Measurements from ENCODE around the gene SYNPO2L. TPM values are rescaled to one million over a fixed set of nuclear protein-coding genes. Genes with fewer than 3 reads are reported as not detected.
"Not testable (repeated sequence)": the region's sequence is repeated elsewhere in the genome, so short reads cannot be mapped to it uniquely, and the experiment has no call there.

SYNPO2L gene, protein sequence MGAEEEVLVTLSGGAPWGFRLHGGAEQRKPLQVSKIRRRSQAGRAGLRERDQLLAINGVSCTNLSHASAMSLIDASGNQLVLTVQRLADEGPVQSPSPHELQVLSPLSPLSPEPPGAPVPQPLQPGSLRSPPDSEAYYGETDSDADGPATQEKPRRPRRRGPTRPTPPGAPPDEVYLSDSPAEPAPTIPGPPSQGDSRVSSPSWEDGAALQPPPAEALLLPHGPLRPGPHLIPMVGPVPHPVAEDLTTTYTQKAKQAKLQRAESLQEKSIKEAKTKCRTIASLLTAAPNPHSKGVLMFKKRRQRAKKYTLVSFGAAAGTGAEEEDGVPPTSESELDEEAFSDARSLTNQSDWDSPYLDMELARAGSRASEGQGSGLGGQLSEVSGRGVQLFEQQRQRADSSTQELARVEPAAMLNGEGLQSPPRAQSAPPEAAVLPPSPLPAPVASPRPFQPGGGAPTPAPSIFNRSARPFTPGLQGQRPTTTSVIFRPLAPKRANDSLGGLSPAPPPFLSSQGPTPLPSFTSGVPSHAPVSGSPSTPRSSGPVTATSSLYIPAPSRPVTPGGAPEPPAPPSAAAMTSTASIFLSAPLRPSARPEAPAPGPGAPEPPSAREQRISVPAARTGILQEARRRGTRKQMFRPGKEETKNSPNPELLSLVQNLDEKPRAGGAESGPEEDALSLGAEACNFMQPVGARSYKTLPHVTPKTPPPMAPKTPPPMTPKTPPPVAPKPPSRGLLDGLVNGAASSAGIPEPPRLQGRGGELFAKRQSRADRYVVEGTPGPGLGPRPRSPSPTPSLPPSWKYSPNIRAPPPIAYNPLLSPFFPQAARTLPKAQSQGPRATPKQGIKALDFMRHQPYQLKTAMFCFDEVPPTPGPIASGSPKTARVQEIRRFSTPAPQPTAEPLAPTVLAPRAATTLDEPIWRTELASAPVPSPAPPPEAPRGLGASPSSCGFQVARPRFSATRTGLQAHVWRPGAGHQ
- polyA plus RNA-seq (ENCODE audit: insufficient read length), result 260 TPM

DNA sequence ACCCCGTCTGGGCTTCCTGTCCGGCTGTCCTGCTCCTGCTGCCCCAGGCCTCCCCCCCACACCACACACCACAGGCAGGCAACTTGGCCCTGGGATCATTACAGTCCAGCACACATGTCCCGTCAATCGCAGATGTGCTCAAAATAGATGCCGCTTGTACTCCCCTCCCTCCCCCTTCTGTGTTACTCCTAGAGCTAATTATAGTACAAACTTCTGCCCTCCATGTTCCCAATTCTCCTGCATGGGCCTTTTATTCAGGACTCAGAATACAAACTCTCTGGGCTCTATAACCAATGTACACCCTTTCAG, at the start of gene SYNPO2L:
Gene SYNPO2L (minus strand): TSS at position 40 of the 309 bp plus-strand sequence. CDS start 107 bp downstream, outside the sequence.
- no peak for DNase-seq (ENCODE audit: low read depth)

DNA sequence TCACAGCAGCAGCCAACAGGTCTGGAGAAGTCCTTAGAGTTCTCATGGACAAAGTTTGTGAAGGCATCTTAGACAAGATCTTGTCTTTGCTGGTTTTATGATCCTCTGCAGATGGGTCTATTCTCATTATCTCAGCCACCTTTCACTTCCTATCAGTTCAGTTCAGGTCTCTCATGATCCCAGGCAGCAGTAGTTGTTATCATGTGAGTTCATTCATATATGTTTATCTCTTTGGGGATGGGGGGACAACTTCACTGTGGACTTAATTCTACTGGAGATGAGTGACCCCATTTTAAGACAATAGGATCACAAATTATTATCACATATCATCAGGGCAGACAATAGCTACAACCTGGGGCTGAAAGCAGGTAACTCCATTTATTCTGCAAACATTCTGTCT, 48.1 kb upstream of the SYNPO2L start:
- not testable (repeated sequence) for DNase-seq (ENCODE audit: low read depth)

DNA sequence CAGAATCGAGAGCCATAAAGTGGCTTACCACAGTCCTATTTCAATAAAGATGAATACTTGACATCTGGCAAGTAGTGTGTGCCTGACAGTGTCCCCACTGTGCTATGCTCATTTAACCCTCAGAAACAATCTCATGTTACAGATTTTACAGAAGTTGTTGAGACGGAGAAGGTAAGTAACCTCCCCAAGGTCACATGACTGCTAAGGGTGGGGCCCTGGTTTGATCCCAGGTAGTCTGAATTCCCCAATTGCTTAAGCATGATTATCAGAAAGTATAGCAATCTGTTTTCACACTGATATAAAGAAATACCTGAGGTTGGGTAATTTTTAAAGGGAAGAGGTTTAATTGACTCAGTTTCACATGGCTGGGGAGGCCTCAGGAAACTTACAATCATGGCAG, 43.0 kb upstream of the SYNPO2L start:
- DNase-seq (ENCODE audit: low read depth), result not testable (repeated sequence)

DNA sequence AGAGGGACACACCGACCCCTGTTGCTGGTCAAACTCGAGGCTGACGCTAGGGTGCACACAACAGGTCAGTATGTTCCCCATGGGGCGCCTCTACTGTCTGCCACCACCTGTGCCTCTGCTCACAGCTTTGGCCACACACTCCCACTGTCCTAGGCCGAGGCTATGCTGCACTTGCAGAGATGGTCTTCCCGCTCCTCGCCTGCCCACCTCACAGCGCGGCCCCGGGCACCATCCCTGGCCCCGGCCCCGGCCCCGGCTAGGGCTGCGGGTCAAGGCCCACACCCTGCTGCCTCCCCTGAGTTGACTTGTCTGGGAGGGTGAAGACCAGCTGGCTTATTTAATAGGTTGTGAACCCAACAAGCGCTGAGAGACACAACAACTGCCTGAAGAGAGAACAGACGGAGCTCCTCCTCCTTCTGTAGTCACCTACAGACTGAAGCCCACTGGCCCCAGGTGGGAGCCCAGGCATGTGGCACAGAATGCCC, 41.9 kb upstream of the SYNPO2L start, which contains the start of gene AGAP5:
Gene AGAP5 (minus strand): TSS at position 435 of the 485 bp plus-strand sequence. CDS start 354 bp downstream, at position 81.
- DNase-seq (ENCODE audit: low read depth), result not testable (repeated sequence)

DNA sequence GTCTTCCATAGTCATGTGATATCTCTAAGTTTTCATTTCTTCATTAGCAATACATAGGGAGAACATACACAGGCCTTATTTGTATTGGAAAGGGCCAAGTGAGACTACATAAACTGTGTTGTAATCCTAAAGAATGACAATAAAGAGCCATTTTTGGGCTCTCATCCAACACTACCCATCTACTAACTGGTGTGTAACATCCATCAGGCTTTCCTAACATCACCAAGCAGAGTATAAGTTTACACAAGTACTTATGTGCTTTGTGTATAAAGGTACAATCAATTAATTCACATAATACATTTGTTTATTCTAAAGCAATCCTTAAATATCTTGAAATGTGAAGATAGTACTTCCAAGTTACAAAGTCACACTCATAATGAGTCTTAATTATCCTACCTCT, 39.5 kb upstream of the SYNPO2L start:
- DNase-seq (ENCODE audit: low read depth), result not testable (repeated sequence)

DNA sequence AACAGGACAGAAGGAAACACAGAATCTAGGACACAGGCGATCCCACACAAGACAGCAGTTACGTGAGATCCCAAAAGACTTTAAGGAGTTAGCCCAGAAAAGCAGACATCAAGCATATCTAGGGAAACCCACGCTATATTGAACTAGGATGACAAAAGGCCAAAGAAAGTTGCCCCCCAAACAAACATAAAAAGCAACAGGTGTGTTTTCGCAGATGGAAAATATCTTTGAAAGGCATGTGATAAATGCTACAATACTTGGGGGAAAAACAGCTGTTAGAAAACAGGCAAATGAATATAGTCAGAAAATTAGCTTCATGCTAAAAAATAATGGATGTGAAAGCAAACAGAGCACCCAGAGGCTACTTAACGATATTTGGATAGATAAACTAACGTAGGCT, 34.9 kb upstream of the SYNPO2L start:
- not testable (repeated sequence) for DNase-seq (ENCODE audit: low read depth)

DNA sequence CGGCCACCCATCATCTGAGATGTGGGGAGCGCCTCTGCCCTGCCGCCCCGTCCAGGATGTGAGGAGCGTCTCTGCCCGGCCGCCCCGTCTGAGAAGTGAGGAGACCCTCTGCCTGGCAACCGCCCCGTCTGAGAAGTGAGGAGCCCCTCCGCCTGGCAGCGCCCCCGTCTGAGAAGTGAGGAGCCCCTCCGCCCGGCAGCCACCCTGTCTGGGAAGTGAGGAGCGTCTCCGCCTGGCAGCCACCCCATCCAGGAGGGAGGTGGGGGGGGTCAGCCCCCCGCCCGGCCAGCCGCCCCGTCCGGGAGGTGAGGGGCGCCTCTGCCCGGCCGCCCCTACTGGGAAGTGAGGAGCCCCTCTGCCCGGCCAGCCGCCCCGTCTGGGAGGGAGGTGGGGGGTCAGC, 33.8 kb upstream of the SYNPO2L start:
- not testable (repeated sequence) for DNase-seq (ENCODE audit: low read depth)

DNA sequence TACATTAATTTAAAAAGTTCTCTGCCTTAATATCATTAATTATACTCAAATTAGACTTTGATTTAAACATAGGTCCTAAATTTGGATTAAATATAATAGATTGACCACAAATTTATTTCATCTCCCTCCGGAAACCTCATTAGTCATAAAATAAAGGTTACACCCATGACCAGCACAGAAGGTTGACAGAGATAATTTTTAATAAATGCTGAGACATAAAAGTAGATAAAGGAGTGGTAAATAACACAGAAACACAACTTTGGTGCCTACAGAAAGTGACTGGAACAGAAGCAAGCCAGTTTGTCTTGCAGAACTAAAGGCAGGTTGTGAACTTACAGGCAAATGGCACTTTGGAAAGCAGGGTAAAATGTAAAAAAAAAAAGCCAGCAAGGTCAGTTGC, 31.8 kb upstream of the SYNPO2L start:
- not testable (repeated sequence) for DNase-seq (ENCODE audit: low read depth)

DNA sequence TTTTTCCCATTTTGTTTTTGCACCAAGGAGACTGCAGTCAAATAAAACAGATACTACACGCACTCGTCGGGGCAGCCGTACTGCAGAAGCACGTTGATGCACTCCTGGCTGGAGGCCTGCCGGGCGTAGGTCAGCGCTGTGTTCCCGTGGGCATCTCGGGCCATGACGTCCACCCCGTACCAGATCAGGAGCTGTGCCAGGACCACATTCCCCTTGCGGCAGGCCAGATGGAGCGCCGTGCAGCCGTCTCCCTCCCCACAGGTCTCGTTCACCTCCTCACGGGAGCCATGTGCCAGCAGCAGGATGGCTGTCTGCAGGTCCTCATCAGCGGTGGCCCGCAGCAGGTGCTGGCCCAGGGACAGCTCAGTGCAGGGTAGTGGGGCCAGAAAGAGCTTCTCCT, 18.7 kb upstream of the SYNPO2L start:
- DNase-seq (ENCODE audit: low read depth), result not testable (repeated sequence)

DNA sequence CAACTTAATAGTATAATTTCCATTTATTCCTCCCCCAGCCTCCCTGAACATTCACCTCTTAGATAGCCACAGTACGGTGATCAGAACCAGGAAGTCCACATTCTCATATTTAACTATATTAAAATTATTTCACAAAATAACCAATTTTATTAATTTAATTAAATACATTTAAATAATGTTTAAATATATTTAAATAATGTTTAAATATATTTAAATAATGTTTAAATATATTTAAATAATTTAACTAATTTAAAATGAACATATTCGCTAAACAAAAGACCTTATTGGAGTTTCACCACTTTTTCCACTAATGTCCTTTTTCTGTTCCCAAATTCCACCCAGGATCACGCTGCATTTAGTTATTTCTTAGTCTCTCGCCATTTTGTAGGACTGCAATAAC, 12.5 kb upstream of the SYNPO2L start:
- DNase-seq (ENCODE audit: low read depth), result not testable (repeated sequence)

DNA sequence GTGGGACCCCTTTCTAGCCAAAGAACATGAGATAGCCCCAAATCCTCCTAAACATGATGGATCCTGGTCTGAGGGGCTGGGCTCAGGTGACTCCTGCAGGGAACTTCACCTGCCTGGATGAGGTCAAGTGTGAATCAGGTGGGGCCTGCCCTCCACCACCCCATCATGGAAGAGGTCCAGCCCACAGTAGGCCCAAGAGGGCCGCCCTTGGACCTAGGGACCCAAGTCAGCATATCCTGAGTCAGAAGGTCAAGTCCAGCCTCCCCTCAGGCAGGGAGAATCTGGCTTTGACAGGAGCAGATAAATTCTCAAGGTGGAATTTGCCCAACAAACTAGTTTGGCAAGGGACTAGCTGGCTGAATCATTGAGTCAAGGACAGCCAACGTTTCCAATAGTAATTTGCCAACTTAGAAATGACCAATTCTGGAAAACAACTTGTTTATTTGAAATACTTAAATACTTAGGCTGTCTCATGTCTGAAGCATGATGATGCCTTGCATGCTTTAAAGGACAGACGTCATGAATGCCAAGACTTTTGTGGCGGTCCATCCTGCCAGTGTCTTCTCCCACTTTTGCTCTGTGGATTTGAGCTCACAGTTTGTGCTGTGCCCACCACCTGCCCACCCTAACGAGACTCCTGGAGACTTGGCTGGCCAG, 10.5 kb upstream of the SYNPO2L start:
- not testable (repeated sequence) for DNase-seq (ENCODE audit: low read depth)

DNA sequence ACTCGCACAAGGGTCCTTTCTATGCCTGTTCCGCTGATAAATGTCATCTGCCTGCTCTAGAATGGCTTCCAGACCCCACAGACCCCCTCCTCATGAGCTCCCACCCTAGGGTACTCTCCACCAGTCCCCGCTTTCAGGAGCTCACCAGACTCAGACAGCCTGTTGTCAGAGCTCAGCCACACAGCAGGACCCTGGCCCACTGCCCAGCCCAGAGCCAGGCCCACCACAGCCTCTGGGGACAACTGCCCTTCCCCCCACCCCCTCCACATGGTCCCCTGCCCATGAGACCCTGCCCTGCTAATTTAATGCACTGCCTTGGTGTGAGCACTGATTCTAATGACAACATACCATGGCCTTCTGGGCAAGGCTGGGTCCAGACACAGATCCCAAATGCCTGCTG, 9.8 kb upstream of the SYNPO2L start:
- not testable (repeated sequence) for DNase-seq (ENCODE audit: low read depth)

DNA sequence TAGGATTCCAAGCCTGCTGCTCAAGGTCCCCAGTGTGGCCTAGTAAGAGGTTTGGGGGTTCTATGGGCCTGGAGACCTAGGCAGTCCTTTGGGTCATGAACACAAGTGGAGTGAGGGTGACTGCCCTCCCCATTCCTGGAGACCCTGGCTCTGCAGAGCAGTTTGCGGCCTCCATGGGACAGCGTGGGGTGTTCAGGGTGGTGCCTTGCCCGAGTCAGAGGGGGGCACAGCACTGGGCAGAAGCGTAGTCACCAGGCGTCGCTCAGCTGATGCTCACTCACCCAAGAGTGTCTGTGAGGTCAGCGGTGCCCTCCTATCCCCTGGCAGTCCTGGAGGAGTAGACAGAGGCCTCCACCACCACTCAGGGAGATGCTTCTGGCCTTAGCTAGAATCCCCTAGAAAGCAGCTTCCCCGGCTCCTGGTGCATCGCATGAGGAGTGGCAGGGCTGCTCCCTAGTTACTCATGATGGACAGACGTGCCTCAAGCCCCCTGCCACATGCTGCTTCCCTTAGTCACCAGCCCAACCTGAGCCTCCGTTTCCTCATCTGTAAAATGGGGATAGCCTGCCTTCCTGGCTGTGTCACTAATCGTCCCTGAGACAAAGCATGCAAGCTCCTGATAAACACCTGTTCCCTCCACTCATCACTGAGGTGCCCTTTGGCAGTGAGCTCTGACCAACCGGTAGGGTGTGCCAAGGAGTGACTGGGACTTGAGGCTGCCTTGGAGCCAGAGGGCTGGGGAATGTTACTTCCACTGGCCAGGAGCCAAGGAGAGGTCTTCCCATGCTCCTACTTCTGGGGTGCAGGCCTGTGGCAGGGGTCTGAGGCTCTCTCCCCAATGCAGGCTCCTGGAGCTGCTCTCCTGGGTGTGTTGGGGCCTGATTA, 8.6 kb upstream of the SYNPO2L start:
- DNase-seq (ENCODE audit: low read depth), result not testable (repeated sequence)

DNA sequence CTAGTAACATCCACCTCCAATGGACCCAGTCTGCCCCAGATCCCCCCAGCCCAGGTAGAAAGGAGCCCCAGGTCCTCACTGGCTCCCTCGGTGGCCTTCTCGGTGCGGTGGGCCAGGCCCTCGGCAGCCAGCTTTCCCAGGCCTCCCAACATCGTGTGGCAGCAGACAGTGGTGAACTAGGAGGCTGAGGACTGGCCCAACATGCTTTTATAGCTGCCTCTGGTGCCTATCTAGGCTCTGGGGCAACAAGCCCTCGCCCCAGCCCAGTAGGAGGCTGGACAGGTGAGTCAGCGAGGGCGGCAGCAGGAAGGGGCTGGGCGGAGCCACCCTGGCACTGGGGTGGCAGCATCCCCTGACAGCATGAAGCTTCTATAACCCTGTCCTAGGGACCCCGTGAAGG, 7.8 kb upstream of the SYNPO2L start:
- not testable (repeated sequence) for DNase-seq (ENCODE audit: low read depth)

DNA sequence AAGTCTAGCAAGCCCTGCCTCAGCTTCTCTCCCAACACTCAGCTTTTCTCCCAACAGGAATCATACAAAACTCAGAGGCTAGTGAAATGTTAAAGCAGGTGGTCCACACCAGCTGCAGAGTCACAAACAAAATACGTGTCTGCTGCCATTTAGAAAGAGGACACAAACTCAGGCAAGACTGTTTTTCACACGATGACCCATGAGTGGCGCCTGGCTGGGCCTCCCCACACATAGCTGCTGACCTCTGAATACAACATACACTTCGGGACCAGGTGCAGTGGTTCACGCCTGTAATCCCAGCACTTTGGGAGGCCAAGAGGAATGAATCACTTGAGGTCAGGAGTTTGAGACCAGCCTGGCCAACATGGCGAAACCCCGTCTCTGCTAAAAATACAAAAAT, 6.9 kb upstream of the SYNPO2L start:
- not testable (repeated sequence) for DNase-seq (ENCODE audit: low read depth)

DNA sequence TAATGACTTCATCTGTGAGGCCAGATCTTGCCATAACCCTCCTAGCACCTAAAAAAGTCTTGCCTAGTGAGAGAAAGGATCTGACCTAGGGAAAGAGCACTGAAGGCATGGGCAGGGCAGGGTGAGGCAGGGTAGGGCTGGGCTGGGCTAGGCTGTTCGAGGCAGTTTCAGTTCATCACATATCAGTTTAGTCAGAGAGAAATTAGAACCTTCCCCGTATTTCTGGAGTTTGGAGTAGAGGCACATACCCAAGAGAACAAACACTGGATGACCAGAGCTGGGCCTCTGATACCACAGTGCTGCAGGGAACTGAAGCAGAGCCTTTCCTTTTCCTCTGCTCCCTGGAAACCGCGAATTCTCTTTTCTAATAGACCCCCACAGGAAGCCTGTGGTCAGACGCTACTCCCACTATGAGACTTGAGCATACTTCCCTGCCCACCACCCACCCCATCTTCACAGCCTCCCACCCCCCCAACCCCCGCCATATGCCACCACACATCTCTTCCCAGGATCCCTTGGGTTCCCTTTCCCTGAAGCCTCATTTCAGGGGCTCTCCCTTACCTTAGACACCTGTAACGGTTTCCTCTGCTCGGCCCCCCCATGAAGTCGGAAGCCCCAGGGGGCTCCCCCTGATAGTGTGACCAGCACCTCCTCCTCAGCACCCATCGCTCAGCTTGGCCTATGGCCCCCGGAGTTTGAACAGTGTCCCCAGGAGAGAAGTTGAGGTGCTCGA, 406 bp downstream of the SYNPO2L start:
- no peak for DNase-seq (ENCODE audit: low read depth)

DNA sequence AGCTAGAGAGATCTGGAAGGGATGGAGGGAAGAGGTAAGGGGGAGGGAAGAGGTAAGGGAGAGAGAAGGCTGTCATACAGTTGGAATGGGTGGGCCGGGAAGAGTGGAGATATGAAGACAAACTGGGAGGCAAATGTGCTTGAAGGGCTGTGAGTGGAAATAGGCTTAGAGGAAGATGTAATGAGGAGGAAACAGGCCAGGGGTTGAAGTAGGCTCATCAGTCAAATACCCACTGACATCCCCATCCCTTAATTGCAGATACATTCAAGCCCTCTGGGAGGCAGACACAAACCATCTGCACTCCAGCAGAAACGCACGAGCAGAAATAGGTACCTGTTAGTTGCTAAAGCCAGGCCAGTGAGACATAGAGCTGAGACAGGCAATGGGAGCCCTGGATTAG, 2.1 kb downstream of the SYNPO2L start:
- no peak for DNase-seq (ENCODE audit: low read depth)

DNA sequence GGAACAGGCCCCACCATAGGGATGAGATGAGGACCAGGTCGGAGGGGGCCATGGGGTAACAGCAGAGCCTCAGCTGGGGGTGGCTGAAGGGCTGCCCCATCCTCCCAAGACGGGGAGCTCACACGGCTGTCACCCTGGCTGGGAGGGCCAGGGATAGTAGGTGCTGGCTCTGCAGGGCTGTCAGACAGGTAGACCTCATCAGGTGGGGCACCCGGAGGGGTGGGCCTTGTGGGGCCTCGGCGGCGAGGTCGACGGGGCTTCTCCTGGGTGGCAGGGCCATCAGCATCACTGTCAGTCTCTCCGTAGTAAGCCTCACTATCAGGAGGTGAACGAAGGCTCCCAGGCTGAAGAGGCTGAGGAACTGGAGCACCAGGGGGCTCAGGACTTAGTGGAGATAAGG, 2.6 kb downstream of the SYNPO2L start:
- DNase-seq (ENCODE audit: low read depth), result no peak

DNA sequence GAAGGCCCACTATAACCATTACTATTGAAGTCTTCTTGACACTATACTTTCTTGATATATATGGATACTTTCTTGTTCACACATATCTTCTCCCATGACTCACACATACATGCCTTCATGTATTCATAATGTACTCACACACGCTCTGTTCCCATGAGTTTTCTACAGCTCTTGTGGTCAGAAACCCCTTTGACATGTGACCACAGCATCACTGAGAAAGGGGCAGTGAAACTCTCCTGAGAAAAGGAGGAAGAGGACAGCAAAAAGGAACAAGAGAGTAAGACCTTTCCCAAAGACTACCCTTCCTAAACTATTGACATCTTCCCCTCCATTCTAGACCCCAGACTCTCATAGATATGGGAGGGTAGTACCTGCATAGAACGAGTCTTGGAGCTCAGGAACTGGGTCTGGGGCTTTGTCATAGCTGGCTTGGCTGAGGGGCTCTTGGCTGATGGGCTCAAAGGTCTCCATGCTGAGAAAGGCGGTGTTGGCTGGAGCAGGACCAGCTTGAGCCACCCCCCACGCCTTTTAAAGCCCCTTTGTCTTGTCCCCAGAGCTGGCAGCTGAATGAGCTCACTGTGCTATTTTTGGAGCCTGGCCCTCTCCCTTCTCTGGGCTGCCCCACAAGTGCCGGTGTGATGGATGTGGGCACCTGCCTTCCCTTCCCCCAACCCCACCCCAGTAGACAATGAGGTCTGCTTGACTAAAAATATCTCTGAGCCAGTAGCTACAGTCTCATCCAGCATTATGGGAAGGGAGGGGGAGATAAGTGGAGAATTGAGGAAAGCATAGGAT, 5.1 kb downstream of the SYNPO2L start:
- no peak for DNase-seq (ENCODE audit: low read depth)

All from forelimb muscle (tissue), 1 donor.